ENCODE data around the gene RNU6-1.

The RNU6-1 gene

GRCh38 chr15:67839929-67840748 lies at the start of gene RNU6-1:
Gene RNU6-1 (minus strand): TSS chr15:67840045.
- DNase-seq = peak; percentile 88

GRCh38 chr15:67887776-67888175 lies 47.9 kb upstream of the RNU6-1 start:
- no peak for DNase-seq

DNA sequence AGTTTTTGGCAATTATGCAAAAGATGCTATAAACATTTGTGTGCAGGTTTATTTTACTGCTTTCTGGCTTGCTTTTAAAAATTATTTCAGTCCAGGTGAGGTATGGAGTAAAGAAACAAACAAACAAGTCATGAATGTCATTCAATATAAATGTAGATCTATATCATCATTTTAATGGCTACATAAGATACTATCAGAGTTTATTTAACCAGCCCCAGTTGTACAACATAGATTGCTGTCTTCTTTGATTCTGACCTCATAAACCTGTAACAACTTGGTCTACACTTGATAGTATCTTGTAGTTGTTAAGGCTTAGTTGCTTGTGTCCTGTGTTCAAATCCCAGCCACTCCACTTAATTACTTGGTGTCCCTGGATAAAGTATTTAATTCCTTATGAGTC lies 46.0 kb upstream of the RNU6-1 start:
- DNase-seq = no peak

DNA sequence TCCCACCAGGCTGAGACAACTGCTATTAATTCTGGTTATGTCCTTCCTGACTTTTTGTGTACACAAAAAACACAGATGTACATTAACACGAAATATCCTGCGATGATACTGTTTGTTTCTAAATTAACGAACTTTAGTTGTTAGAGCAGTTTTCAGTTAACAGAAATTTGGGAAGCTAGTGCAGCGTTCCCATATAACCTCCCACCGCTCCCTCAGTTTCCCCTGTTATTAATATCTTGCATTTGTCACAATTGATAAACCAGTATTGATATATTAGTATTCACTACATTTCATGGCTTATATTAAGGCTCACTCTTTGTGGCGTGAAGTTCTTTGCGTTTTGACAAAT lies 45.3 kb upstream of the RNU6-1 start:
- no peak for DNase-seq

DNA sequence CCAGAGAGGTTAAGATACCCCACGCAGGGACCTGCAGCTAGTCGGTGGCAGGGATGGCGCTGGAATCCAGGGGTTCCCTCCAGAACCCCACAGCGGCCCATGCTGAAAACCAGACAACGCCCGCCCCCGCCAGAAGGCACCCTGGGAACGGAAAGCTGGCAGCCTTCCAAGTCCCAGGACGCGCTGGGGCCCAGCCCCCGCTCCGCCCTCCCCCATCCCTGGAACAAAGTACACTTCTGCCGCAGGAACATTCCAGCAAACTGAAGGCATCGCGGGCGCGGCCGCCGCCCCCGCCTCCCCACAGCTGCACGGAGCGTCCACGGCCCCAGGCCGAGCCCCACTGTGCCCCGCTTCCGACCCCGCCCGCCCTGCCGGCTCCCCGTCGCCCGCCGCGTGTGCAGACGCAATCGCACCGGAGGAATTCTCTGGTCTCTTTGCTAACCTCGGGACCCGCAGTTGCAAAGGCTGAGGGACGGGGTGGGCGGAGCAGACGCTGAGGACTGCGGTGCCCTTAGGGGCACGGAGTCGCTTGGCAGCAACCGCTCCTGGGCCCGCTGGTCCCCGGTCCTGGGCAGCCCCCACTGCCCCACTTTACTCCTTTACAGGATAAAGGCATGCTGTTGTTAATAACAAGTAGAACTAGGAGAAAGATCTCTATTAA lies 44.8 kb upstream of the RNU6-1 start:
- peak; percentile 32 for DNase-seq

DNA sequence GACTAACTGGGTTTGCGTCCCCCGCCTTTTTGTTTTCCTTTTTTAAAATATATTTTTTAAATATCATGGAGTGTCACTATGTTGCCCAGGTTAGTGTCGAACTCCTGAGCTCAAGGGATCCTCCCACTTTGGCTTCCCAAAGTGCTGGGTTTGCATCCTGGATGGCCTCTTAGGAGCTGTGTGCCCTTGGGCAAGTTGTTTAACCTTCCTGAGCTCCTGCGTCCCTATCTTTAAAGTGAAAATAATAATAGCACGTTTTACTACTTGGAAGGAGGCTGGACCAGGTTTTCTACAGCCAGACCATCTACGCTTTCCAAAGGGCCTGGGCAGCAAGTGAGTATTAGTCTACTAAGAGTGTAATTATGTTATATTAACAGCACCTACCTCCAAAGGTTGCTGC lies 44.2 kb upstream of the RNU6-1 start:
- DNase-seq = no peak

- no peak for DNase-seq
These were observed 43.5 kb upstream of the RNU6-1 start for GRCh38 chr15:67883234-67883773.

DNA sequence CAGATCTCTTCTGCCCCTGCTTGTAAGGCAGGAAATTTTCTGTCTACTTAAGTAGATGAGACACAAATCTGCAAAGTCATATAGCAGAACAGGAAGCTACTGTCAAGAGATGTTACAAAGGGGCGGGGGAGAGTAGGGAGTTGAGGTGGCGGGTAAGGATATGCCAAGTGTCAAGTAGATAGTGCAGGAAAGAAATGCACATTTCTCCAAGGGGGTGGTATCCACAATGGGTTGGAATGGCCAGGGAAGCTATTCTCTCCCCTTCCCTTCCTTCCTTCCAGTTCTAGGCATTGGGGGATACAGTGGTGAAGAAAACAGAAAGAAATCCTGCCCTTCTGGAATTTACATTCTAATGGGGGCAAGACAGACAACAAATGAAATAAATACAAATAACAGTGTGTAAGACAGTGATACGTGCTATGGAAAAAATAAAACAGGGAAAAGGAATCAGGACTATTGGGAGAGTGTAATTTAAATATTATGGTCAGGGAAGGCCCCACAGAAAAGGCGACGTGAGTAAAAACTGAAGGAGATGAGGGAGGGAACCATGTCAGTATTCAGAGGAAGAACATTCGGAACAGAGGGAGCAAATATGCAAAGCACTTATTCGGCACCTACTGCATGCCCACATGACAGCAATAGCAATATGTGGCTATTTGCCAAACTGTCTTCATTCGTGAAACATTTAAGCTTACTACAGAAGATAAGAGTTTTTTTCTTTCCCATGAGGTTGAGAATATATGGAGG lies 42.8 kb upstream of the RNU6-1 start:
- peak; percentile 84 for DNase-seq

GRCh38 chr15:67880651-67881182 lies 40.9 kb upstream of the RNU6-1 start:
- DNase-seq = peak; percentile 76

GRCh38 chr15:67879440-67880129 lies 39.7 kb upstream of the RNU6-1 start:
- peak; percentile 31 for DNase-seq

- no peak for DNase-seq
These were observed 38.9 kb upstream of the RNU6-1 start for GRCh38 chr15:67878712-67879206.

GRCh38 chr15:67873777-67874176 lies 33.9 kb upstream of the RNU6-1 start:
- no peak for DNase-seq

- DNase-seq = no peak
These were observed 31.1 kb upstream of the RNU6-1 start for GRCh38 chr15:67870868-67871408.

DNA sequence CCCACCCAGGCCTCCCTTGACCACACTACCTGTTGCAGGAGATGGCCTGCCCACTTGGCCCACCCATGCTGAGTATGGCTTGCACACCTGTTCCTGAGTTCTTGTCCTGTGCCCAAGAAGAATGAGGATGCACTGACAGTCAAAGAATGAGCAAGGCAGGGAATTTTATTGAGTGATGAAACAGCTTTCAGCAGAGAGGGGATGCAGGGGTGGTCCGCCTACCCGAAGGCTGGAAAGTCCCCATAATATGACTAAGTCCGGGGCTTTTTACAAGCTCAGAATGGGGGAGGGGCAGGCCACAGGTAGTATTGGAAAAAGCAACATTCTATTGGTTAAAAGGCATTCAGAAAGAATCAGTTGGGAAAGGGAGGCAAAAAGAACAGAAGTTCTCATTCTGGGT lies 29.9 kb upstream of the RNU6-1 start:
- DNase-seq = no peak

DNA sequence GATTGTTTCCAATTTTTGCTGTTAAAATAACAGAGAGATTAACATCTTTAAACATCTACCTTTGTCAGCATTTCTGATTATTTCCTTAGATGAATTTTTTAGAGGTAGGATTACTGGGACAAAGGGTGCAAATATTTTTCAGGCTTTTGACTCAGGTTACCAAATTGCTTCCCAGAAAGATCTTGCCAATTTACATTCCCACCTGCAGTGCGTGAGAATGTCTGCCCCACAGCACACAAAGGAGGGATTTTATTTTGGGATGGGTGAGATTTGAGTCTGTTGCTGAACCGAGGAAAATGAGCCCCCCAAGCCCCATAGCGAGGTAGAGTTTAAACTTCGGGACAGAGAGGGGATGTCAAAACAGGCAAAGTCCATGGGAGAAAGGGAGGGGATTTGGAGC lies 25.9 kb upstream of the RNU6-1 start:
- DNase-seq = no peak

DNA sequence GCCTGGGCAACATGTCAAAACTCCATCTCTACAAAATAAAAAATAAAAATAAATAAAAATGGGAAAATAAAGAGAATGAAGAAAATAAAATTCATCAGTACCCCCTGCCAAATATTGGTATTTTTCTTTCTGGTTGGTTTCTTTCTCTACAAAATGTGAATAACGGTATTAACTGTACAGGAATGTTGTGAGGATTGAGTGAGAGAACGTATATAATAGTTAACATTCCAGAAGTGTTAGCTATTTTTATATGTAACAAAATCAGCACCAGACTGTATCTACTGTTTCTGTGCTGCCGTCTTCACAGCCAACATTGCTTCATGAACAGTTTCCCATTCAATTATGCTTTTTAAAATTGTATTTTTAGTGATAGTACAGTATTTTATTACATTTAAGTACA lies 25.5 kb upstream of the RNU6-1 start:
- DNase-seq = no peak

- DNase-seq = peak; percentile 16
These were observed 23.7 kb upstream of the RNU6-1 start for GRCh38 chr15:67863442-67863987.

DNA sequence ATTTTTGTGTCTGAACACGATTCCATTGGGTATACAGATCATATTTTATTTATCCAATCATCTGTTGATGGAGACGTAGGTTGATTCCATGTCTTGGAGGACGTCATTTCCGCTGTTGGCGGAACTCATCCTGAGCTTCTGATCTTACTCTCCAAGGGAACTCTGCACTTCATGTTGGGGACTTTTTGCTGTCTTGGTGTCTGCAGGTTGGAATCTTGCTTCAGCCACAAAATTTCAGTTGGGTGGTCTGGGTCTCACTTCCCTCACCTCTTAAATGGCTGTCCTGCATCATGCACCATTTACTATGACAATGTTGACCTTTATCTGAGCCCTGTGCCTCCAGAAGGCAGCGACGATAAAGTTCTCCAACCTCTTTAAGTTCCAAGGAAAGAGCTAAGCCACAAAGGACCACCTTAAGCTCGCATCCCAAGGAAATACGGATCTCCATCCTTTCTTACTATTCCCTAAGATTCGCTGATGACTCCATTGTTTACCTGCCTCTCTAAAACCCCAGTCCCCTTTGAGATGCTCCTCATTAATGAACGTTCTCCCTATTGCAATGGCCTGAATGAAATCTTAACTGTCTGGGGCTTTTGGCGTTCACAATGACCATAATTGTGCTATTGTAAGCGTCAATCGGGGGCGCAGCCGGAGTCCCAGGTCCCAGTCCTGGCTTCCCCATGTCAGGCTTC lies 23.1 kb upstream of the RNU6-1 start:
- DNase-seq = no peak

DNA sequence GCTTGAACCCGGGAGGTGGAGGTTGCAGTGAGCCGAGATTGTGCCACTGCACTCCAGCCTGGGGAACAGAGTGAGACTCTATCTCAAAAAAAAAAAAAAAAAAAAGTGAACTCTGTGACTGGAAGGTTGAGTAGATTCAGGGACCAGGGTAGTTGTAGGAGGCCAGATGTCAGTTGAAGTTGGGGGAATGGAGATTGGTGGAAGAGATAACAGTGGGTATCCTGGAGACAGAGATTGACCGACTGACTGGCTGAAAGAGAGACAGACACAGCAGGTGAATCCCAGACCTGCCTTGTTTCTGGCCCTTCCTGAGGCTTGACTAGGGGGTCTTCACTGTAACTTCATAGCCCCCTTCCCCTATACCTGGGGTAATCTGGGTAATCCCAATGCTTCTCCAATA lies 22.1 kb upstream of the RNU6-1 start:
- DNase-seq = no peak

DNA sequence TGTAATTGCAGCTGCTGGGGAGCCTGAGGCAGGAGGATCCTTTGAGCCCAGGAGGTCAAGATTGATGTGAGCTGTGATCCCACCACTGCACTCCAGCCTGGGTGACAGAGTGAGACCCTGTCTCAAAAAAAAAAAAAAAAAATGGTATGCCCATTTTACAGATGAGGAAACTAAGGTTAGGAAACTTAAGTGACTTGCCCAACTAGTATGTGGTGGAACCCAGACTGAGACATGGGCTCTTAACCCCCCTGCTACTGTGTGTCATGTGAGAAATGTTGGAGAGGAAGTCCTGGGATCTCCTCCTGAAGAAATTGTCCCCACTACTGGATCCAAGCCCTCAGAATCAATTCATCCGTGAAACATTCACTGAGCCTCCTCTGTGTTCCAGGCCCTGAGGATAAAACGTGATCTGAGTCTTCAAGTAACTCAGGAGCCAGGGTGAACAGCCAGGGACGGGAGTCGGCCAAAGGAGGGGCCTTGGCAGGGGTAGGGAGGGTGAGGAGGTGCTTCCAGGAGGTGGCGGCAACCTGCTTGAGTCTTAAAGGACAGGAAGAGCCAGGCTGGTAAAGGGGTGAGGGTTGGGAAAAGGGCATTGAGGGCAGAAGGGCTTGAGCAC lies 19.6 kb upstream of the RNU6-1 start:
- DNase-seq = no peak

GRCh38 chr15:67857220-67857619 lies 17.4 kb upstream of the RNU6-1 start:
- no peak for DNase-seq

Measured in GF-D8 (cell line).